GM18907 (cell line): ENCODE results near the gene ARPC2.

Source experiments
- ATAC-seq: cut with Tn5 transposase; IDR thresholded peaks from one replicate; pipeline ENCODE4 v1.9.1; 2021; ENCODE audit warnings: mild to moderate bottlenecking, moderate library complexity; ENCODE audit not compliant: unreplicated experiment

Gene ARPC2

GRCh38 chr2:218216336-218216673 lies 684 bp upstream of the ARPC2 start:
- peak; percentile 3 for ATAC-seq

- peak; percentile 42 for ATAC-seq
Measured at GRCh38 chr2:218217360-218218267, 625 bp downstream of the ARPC2 start.

GRCh38 chr2:218218268-218219185 lies 1.5 kb downstream of the ARPC2 start:
- ATAC-seq: peak; percentile 50

GRCh38 chr2:218219934-218220333 lies 2.9 kb downstream of the ARPC2 start:
- ATAC-seq: no peak

- no peak for ATAC-seq
Measured at GRCh38 chr2:218221000-218221399, 4.0 kb downstream of the ARPC2 start.

GRCh38 chr2:218223046-218223445 lies 6.1 kb downstream of the ARPC2 start:
- ATAC-seq: no peak

- no peak for ATAC-seq
Measured at GRCh38 chr2:218224186-218224585, 7.2 kb downstream of the ARPC2 start.

- no peak for ATAC-seq
Measured at GRCh38 chr2:218226903-218227302, 9.9 kb downstream of the ARPC2 start.

- no peak for ATAC-seq
Measured at GRCh38 chr2:218228366-218229090, 11.5 kb downstream of the ARPC2 start.

GRCh38 chr2:218229239-218229638 lies 12.2 kb downstream of the ARPC2 start:
- peak; percentile 86 for ATAC-seq

GRCh38 chr2:218229851-218230250 lies 12.9 kb downstream of the ARPC2 start:
- no peak for ATAC-seq

GRCh38 chr2:218230882-218231281 lies 13.9 kb downstream of the ARPC2 start:
- peak; percentile 69 for ATAC-seq

GRCh38 chr2:218233543-218233942 lies 16.6 kb downstream of the ARPC2 start:
- no peak for ATAC-seq

GRCh38 chr2:218234521-218234920 lies 17.5 kb downstream of the ARPC2 start:
- ATAC-seq: no peak

GRCh38 chr2:218235017-218235416 lies 18.0 kb downstream of the ARPC2 start:
- no peak for ATAC-seq

GRCh38 chr2:218236829-218237228 lies 19.8 kb downstream of the ARPC2 start:
- ATAC-seq: no peak

GRCh38 chr2:218238887-218239286 lies 21.9 kb downstream of the ARPC2 start:
- no peak for ATAC-seq

GRCh38 chr2:218244204-218244603 lies 27.2 kb downstream of the ARPC2 start:
- no peak for ATAC-seq

- ATAC-seq: no peak
Measured at GRCh38 chr2:218244665-218245064, 27.7 kb downstream of the ARPC2 start.

- no peak for ATAC-seq
Measured at GRCh38 chr2:218245214-218245613, 28.2 kb downstream of the ARPC2 start.

- ATAC-seq: no peak
Measured at GRCh38 chr2:218249691-218250090, 32.7 kb downstream of the ARPC2 start.
